DOHH2 (cell line): ENCODE measurements around the gene MAML1.

Experiments
- CTCF ChIP-seq: fragments of 200-600 bp; sonication (generic); IDR thresholded peaks from one replicate; pipeline ENCODE4 v1.5.1; 2014; ENCODE audit warnings: antibody characterized with exemption, mild to moderate bottlenecking, low read depth, low read length; ENCODE audit not compliant: poor library complexity, severe bottlenecking
- EZH2phosphoT487 ChIP-seq: fragments of 200-600 bp; sonication (generic); IDR thresholded peaks from 2 replicates; pipeline ENCODE4 v1.6.1; 2017; ENCODE audit warnings: borderline replicate concordance, mild to moderate bottlenecking, antibody characterized with exemption, low read length, moderate library complexity, mixed read lengths

- no peak for TF ChIP-seq CTCF
- no peak for TF ChIP-seq EZH2phosphoT487
Measured at GRCh38 chr5:179820483-179821297, 88.1 kb downstream of the MAML1 start, which contains the start of gene SQSTM1.
